HUDEP-2 (cell line): ENCODE results near the gene OR1S2.
"Not testable (repeated sequence)": the region's sequence is repeated elsewhere in the genome, so short reads cannot be mapped to it uniquely, and the experiment has no call there.

Source experiments
- DNase-seq, 76 experiments: peaks; one replicate each; lab custom pipeline; 2025; ENCODE audit not compliant: unreplicated experiment in 76 of 76; lab: John Stamatoyannopoulos, UW

The OR1S2 gene

GRCh38 chr11:58204042-58204441, at the start of gene OR1S2:
Gene OR1S2 (minus strand): TSS chr11:58204142. CDS start chr11:58204142, 0 bp downstream.
- DNase-seq, result no peak

- no peak for DNase-seq
Measured at GRCh38 chr11:58243954-58244353, 40.0 kb upstream of the OR1S2 start.

GRCh38 chr11:58227956-58228615, 24.1 kb upstream of the OR1S2 start:
- no peak for DNase-seq

GRCh38 chr11:58222721-58223120, 18.8 kb upstream of the OR1S2 start:
- no peak for DNase-seq

- DNase-seq, result no peak
Measured at GRCh38 chr11:58216476-58216875, 12.5 kb upstream of the OR1S2 start.

GRCh38 chr11:58212420-58212819, 8.5 kb upstream of the OR1S2 start, which contains the start of gene OR1S1:
Gene OR1S1 (plus strand): TSS chr11:58212720.
- DNase-seq, result not testable (repeated sequence)

- DNase-seq, result no peak
Measured at GRCh38 chr11:58199271-58199670, 4.7 kb downstream of the OR1S2 start.

- DNase-seq, result no peak
Measured at GRCh38 chr11:58195939-58196338, 8.0 kb downstream of the OR1S2 start.

GRCh38 chr11:58193391-58193790, 10.6 kb downstream of the OR1S2 start:
- no peak for DNase-seq

- DNase-seq, result no peak
Measured at GRCh38 chr11:58192229-58192628, 11.7 kb downstream of the OR1S2 start.

- DNase-seq, result no peak
Measured at GRCh38 chr11:58188770-58189169, 15.2 kb downstream of the OR1S2 start, which contains the start of gene OR9Q2. Gene OR9Q2 (plus strand): TSS chr11:58189070. CDS start chr11:58190491, 1,421 bp downstream.

GRCh38 chr11:58186938-58187337, 17.0 kb downstream of the OR1S2 start:
- DNase-seq, result no peak

GRCh38 chr11:58179648-58180047, 24.3 kb downstream of the OR1S2 start:
- DNase-seq, result peak in 1 of 76 experiments; percentile 1

GRCh38 chr11:58178444-58178843, 25.5 kb downstream of the OR1S2 start:
- no peak for DNase-seq

- no peak for DNase-seq
Measured at GRCh38 chr11:58177409-58178054, 26.4 kb downstream of the OR1S2 start.

GRCh38 chr11:58165504-58166106, 38.3 kb downstream of the OR1S2 start:
- no peak for DNase-seq

- DNase-seq, result no peak
Measured at GRCh38 chr11:58164990-58165389, 39.0 kb downstream of the OR1S2 start.

GRCh38 chr11:58164389-58164788, 39.6 kb downstream of the OR1S2 start:
- DNase-seq, result no peak
